ENCODE results near the gene NCBP2. TPM values are rescaled to one million over a fixed set of nuclear protein-coding genes. Genes with fewer than 3 reads are reported as not detected.
A peak's percentile ranks its signal among the peaks of the same experiment; 100 is the strongest.

NCBP2 gene
- total RNA-seq, 1 experiment from 2014 or later = 91.8 TPM

- intact Hi-C loops (cut with micrococcal nuclease) = no loop called here
- CTCF ChIA-PET = interaction anchor here (0.6 kb wide), 2 partner anchors 41 to 102 kb away, joined by 3 to 7 read pairs; no protein-coding TSS in a partner anchor
- no peak for DNase-seq (ENCODE audit: unreplicated experiment)
- Mint-ChIP-seq H3K4me3 (ENCODE audit: unreplicated experiment) (no peak overlapping the region), H3K27ac (ENCODE audit: low read depth, unreplicated experiment) (no peak overlapping the region), H3K36me3 (ENCODE audit: insufficient read depth, unreplicated experiment) (no peaks in the 10 kb centered on the region), H3K9me3 (ENCODE audit: unreplicated experiment) (no peaks in the 10 kb centered on the region), H3K27me3 (ENCODE audit: insufficient read depth, unreplicated experiment) (no peaks in the 10 kb centered on the region), H3K4me1 (ENCODE audit: insufficient read depth, unreplicated experiment) (no peaks in the 10 kb centered on the region)
- TF ChIP-seq, protein P1, sequence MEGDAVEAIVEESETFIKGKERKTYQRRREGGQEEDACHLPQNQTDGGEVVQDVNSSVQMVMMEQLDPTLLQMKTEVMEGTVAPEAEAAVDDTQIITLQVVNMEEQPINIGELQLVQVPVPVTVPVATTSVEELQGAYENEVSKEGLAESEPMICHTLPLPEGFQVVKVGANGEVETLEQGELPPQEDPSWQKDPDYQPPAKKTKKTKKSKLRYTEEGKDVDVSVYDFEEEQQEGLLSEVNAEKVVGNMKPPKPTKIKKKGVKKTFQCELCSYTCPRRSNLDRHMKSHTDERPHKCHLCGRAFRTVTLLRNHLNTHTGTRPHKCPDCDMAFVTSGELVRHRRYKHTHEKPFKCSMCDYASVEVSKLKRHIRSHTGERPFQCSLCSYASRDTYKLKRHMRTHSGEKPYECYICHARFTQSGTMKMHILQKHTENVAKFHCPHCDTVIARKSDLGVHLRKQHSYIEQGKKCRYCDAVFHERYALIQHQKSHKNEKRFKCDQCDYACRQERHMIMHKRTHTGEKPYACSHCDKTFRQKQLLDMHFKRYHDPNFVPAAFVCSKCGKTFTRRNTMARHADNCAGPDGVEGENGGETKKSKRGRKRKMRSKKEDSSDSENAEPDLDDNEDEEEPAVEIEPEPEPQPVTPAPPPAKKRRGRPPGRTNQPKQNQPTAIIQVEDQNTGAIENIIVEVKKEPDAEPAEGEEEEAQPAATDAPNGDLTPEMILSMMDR (IDR thresholded peaks at IDR 0.05; ENCODE audit: unreplicated experiment) = no peak
- POLR2A ChIA-PET = no interaction called here
- no TSS peak for BruUV-seq (replicated peaks)
Measured at GRCh38 chr3:196976941-196977340, 34.6 kb upstream of the NCBP2 start.

DNA sequence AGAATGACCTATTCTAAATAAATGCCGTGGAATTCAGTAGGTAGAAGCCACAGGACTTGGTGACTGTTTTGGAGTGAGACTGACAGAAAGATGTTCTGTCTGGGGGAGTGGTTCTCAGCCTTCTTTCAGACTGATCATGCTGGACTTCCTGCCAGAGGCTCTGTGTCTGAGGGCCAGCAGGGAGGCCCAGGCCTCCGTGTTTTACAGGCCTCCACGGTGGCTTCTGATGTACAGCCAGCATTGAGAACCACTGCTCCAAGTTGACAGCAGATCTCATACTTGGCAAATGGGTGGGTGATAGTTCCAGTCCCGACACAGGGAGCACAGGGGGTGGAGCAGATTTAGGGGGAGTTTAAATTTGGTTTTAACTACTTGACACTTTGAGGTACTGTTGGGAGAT lies 33.0 kb upstream of the NCBP2 start:
- POLR2A ChIA-PET = interaction anchor here (0.9 kb wide), 1 partner anchor 18 kb away, joined by 3 read pairs; no protein-coding TSS in a partner anchor
- H3K4me1 Mint-ChIP-seq (ENCODE audit: insufficient read depth, unreplicated experiment) = no peaks in the 10 kb centered on the region
- H3K4me3 Mint-ChIP-seq (ENCODE audit: unreplicated experiment) = no peak overlapping the region
- TF ChIP-seq, protein P1 (IDR thresholded peaks at IDR 0.05; ENCODE audit: unreplicated experiment) = no peak
- no peak for DNase-seq (ENCODE audit: unreplicated experiment)
- H3K9me3 Mint-ChIP-seq (ENCODE audit: unreplicated experiment) = no peaks in the 10 kb centered on the region
- BruUV-seq (replicated peaks) = no TSS peak
- intact Hi-C loops (cut with micrococcal nuclease) = no loop called here
- no peaks in the 10 kb centered on the region for H3K36me3 Mint-ChIP-seq (ENCODE audit: insufficient read depth, unreplicated experiment)
- H3K27me3 Mint-ChIP-seq (ENCODE audit: insufficient read depth, unreplicated experiment) = no peaks in the 10 kb centered on the region
- CTCF ChIA-PET = no interaction called here
- no peak overlapping the region for H3K27ac Mint-ChIP-seq (ENCODE audit: low read depth, unreplicated experiment)

DNA sequence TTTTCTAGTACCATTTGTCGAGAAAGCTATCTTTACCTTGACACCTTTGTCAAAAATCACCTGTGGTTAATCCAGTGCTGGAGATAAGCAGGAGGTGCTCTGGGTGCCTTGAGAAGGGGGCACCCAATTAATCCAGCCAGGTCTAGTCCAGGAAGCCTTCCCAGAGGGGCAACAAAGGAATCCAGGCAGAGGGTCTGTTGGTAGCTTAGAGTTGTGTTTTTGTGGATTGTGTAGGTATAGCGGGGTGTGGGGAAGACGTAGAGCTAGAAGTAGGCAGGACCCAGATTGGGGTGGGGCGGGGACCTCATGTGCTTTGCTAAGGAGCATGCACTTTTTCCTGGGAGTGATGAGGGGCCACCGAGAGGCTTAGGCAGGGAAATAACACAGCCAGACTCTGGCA lies 32.3 kb upstream of the NCBP2 start:
- TF ChIP-seq, protein P1 (IDR thresholded peaks at IDR 0.05; ENCODE audit: unreplicated experiment) = no peak
- no peak for DNase-seq (ENCODE audit: unreplicated experiment)
- POLR2A ChIA-PET = no interaction called here
- intact Hi-C loops (cut with micrococcal nuclease) = no loop called here
- no peaks in the 10 kb centered on the region for H3K4me1 Mint-ChIP-seq (ENCODE audit: insufficient read depth, unreplicated experiment)
- H3K36me3 Mint-ChIP-seq (ENCODE audit: insufficient read depth, unreplicated experiment) = no peaks in the 10 kb centered on the region
- H3K4me3 Mint-ChIP-seq (ENCODE audit: unreplicated experiment) = no peak overlapping the region
- no TSS peak for BruUV-seq (replicated peaks)
- no peaks in the 10 kb centered on the region for H3K9me3 Mint-ChIP-seq (ENCODE audit: unreplicated experiment)
- H3K27ac Mint-ChIP-seq (ENCODE audit: low read depth, unreplicated experiment) = no peak overlapping the region
- no peaks in the 10 kb centered on the region for H3K27me3 Mint-ChIP-seq (ENCODE audit: insufficient read depth, unreplicated experiment)
- CTCF ChIA-PET = interaction anchor here (0.6 kb wide), 1 partner anchor 41 kb away, joined by 3 read pairs; no protein-coding TSS in a partner anchor

DNA sequence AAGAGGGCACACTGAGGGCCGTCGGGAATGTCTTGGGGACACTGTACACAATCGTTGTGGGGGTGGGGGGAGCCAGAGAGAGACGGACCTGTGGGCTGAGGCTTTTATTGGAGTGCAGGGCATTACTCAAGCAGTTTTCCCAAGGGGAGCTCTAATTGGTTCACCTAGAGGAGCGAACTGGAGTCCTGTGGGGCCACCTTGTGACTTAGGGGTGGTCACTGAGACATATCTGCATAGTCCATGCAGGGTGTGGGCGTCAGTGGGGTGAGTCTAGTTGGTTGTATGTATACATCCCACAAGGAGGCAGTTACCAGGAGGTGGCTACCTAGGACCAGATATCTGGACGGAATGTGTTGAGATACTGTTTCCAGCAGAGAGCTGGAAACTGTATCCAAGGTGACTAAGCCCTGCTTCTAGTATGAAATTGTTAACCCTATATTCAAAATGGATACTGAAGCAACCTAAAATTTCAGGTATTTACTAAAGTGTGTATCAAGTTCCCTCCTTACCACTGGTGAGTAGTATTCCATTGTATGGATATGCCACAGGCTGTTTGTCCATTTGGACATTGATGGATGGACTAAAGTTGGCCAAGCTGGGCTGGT lies 28.9 kb upstream of the NCBP2 start:
- Mint-ChIP-seq H3K9me3 (ENCODE audit: unreplicated experiment) (no peaks in the 10 kb centered on the region), H3K27me3 (ENCODE audit: insufficient read depth, unreplicated experiment) (no peaks in the 10 kb centered on the region), H3K4me1 (ENCODE audit: insufficient read depth, unreplicated experiment) (no peaks in the 10 kb centered on the region), H3K27ac (ENCODE audit: low read depth, unreplicated experiment) (no peak overlapping the region), H3K36me3 (ENCODE audit: insufficient read depth, unreplicated experiment) (no peaks in the 10 kb centered on the region), H3K4me3 (ENCODE audit: unreplicated experiment) (no peak overlapping the region)
- ChIA-PET POLR2A (interaction anchor here (3.8 kb wide), 1 partner anchor 29 kb away, joined by 30 read pairs; the partner anchor contains the start of gene NCBP2), CTCF (interaction anchor here (0.6 to 1.7 kb wide), 12 partner anchors 8 to 539 kb away, joined by 3 to 9 read pairs (median 4); partner anchors contain the start of gene NCBP2)
- DNase-seq (ENCODE audit: unreplicated experiment) = peak; percentile 25
- TF ChIP-seq, protein P1 (IDR thresholded peaks at IDR 0.05; ENCODE audit: unreplicated experiment) = no peak
- no TSS peak for BruUV-seq (replicated peaks)
- intact Hi-C loops (cut with micrococcal nuclease) = loop anchor here (2.0 kb wide), 1 partner anchor 362 kb away; no protein-coding TSS in a partner anchor

Data from MCF 10A (cell line).